ENCODE results near the gene C3orf20. TPM values are rescaled to one million over a fixed set of nuclear protein-coding genes. Genes with fewer than 3 reads are reported as not detected.

The C3orf20 gene
- total and polyA plus RNA-seq, 2 of the 13 experiments (the other 11 are each of a cell fraction or from before 2014, with no cell fraction given): 0.03 to 0.04 TPM

GRCh38 chr3:14820156-14820555 is 145.2 kb downstream of the C3orf20 start (continued):
- TF ChIP-seq KDM3A (CRISPR knock-in tag; IDR thresholded peaks at IDR 0.05; ENCODE audit: low read depth) (no peak), ZSCAN20 (CRISPR knock-in tag; IDR thresholded peaks at IDR 0.05; ENCODE audit: borderline replicate concordance) (no peak), ZNF850 (CRISPR knock-in tag; conservative IDR thresholded peaks at IDR 0.05) (no peak)
- TF ChIP-seq, protein P1, sequence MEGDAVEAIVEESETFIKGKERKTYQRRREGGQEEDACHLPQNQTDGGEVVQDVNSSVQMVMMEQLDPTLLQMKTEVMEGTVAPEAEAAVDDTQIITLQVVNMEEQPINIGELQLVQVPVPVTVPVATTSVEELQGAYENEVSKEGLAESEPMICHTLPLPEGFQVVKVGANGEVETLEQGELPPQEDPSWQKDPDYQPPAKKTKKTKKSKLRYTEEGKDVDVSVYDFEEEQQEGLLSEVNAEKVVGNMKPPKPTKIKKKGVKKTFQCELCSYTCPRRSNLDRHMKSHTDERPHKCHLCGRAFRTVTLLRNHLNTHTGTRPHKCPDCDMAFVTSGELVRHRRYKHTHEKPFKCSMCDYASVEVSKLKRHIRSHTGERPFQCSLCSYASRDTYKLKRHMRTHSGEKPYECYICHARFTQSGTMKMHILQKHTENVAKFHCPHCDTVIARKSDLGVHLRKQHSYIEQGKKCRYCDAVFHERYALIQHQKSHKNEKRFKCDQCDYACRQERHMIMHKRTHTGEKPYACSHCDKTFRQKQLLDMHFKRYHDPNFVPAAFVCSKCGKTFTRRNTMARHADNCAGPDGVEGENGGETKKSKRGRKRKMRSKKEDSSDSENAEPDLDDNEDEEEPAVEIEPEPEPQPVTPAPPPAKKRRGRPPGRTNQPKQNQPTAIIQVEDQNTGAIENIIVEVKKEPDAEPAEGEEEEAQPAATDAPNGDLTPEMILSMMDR (CRISPR knock-in tag; IDR thresholded peaks at IDR 0.05): no peak

DNA sequence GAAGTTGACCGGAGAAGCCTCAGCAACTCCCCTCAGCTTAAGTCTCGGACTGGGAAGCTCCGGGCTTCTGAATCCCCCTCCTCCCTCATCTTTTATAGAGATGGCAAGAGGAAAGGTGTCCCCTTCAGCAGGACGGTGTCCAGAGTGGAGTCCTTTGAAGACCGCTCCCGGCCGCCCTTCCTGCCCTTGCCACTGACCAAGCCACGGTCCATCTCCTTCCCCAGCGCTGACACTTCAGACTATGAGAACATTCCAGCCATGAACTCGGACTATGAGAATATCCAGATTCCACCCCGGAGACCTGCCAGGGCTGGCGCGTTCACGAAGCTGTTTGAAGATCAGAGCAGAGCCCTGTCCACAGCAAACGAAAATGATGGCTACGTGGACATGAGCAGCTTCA is 146.2 kb downstream of the C3orf20 start:
- WGBS (ENCODE audit: low lambda C conversion rate): 60% methylated on average over 8 of the region's 16 CpGs
- Histone ChIP-seq H3K27me3 (ENCODE audit: control insufficient read depth in 1 of 2, insufficient read depth in 2 of 2, low read length in 2 of 2) (peaks cover 0 to 35% of the 10 kb centered on the region in 2 experiments; a peak in 4 of 5 replicates), H3K4me3 (replicated peaks in 1 of 3; ENCODE audit: insufficient read depth in 1 of 3, low read depth in 2 of 3, low read length in 3 of 3) (no peak overlapping the region), H3K36me3 (replicated peaks in 1 of 2; ENCODE audit: control insufficient read depth in 1 of 2, insufficient read depth in 2 of 2, low read length in 2 of 2) (no peaks in the 10 kb centered on the region; a peak in 1 of 5 replicates), H3K27ac (ENCODE audit: extremely low read length, insufficient read depth, low read length) (no peak overlapping the region), H3K9me3 (ENCODE audit: low read length) (no peaks in the 10 kb centered on the region), H3K79me2 (ENCODE audit: insufficient read depth, low read length) (no peaks in the 10 kb centered on the region), H4K20me1 (ENCODE audit: insufficient read depth, low read length) (no peaks in the 10 kb centered on the region), H3K4me2 (ENCODE audit: low read depth, low read length) (no peak overlapping the region), H3K9ac (ENCODE audit: insufficient read depth, low read depth, low read length) (no peak overlapping the region), H2AFZ (ENCODE audit: low read length) (no peak overlapping the region), H3K4me1 (ENCODE audit: insufficient read depth, low read length) (no peaks in the 10 kb centered on the region)
- BruUV-seq (replicated peaks): no TSS peak
- ChIA-PET POLR2A (no interaction called here), CTCF (ENCODE audit: low intra/inter-chr PET ratio, low total read pairs) (no interaction called here)
- DNase-seq (ENCODE audit: low spot score): no peak
- ATAC-seq: no peak
- no peak for FAIRE-seq
- intact Hi-C loops (cut with micrococcal nuclease; ENCODE audit: unreplicated experiment): no loop called here
- in situ Hi-C loops (cut with HindIII; ENCODE audit: extremely low pct_ligation_motif_present, low pct_unique_long_range_greater_than_20kb): no loop called here
- TF ChIP-seq, protein P2, sequence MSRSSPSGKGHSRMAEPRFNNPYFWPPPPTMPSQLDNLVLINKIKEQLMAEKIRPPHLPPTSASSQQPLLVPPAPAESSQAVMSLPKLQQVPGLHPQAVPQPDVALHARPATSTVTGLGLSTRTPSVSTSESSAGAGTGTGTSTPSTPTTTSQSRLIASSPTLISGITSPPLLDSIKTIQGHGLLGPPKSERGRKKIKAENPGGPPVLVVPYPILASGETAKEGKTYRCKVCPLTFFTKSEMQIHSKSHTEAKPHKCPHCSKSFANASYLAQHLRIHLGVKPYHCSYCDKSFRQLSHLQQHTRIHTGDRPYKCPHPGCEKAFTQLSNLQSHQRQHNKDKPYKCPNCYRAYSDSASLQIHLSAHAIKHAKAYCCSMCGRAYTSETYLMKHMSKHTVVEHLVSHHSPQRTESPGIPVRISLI (CRISPR knock-in tag; IDR thresholded peaks at IDR 0.05; ENCODE audit: borderline replicate concordance): no peak
- TF ChIP-seq HDAC1 (CRISPR knock-in tag; IDR thresholded peaks at IDR 0.05) (no peak), SMYD3 (CRISPR knock-in tag; IDR thresholded peaks at IDR 0.05) (no peak), SALL1 (CRISPR knock-in tag; IDR thresholded peaks at IDR 0.05) (no peak), ZNF484 (CRISPR knock-in tag; IDR thresholded peaks at IDR 0.05; ENCODE audit: borderline replicate concordance, low read depth) (no peak), ZBTB49 (CRISPR knock-in tag; IDR thresholded peaks at IDR 0.05; ENCODE audit: borderline replicate concordance) (no peak), ZNF577 (CRISPR knock-in tag; IDR thresholded peaks at IDR 0.05; ENCODE audit: borderline replicate concordance, low read depth) (no peak)
- TF ChIP-seq, protein P3, sequence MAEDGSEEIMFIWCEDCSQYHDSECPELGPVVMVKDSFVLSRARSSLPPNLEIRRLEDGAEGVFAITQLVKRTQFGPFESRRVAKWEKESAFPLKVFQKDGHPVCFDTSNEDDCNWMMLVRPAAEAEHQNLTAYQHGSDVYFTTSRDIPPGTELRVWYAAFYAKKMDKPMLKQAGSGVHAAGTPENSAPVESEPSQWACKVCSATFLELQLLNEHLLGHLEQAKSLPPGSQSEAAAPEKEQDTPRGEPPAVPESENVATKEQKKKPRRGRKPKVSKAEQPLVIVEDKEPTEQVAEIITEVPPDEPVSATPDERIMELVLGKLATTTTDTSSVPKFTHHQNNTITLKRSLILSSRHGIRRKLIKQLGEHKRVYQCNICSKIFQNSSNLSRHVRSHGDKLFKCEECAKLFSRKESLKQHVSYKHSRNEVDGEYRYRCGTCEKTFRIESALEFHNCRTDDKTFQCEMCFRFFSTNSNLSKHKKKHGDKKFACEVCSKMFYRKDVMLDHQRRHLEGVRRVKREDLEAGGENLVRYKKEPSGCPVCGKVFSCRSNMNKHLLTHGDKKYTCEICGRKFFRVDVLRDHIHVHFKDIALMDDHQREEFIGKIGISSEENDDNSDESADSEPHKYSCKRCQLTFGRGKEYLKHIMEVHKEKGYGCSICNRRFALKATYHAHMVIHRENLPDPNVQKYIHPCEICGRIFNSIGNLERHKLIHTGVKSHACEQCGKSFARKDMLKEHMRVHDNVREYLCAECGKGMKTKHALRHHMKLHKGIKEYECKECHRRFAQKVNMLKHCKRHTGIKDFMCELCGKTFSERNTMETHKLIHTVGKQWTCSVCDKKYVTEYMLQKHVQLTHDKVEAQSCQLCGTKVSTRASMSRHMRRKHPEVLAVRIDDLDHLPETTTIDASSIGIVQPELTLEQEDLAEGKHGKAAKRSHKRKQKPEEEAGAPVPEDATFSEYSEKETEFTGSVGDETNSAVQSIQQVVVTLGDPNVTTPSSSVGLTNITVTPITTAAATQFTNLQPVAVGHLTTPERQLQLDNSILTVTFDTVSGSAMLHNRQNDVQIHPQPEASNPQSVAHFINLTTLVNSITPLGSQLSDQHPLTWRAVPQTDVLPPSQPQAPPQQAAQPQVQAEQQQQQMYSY (CRISPR knock-in tag; IDR thresholded peaks at IDR 0.05): no peak
- TF ChIP-seq, protein P4, sequence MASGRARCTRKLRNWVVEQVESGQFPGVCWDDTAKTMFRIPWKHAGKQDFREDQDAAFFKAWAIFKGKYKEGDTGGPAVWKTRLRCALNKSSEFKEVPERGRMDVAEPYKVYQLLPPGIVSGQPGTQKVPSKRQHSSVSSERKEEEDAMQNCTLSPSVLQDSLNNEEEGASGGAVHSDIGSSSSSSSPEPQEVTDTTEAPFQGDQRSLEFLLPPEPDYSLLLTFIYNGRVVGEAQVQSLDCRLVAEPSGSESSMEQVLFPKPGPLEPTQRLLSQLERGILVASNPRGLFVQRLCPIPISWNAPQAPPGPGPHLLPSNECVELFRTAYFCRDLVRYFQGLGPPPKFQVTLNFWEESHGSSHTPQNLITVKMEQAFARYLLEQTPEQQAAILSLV (CRISPR knock-in tag; IDR thresholded peaks at IDR 0.05; ENCODE audit: borderline replicate concordance): no peak

Measured in HepG2 (cell line).